HEK293 (cell line): ENCODE measurements around the gene FSTL4.

ENCODE experiments used
- CTCF ChIA-PET: fragments of 350-600 bp; formaldehyde crosslinking; extraction: SDS; loops from one replicate; lab custom pipeline; 2021; ENCODE audit warnings: antibody characterized with exemption; lab: Yijun Ruan, JAX
- POLR2A ChIA-PET: fragments of 300-600 bp; formaldehyde crosslinking; extraction: SDS; loops from one replicate; lab custom pipeline; 2020; ENCODE audit warnings: antibody characterized with exemption, inconsistent platforms; lab: Yijun Ruan, JAX
- H3K27ac ChIP-seq: fragments of 200-500 bp; sonication (Bioruptor generic); 2 replicates; pipeline ENCODE4 v1.5.1; 2014; ENCODE audit warnings: low read depth, low read length, control low read depth, inconsistent platforms; ENCODE audit errors: extremely low read depth
- H3K36me3 ChIP-seq, 2 experiments: fragments of 200-500 bp in 1 of 2; sonication (Bioruptor generic) in 1 of 2; 1 replicate in 1 of 2; 2 replicates in 1 of 2; pipeline ENCODE4 v1.5.1; 2014 to 2017; ENCODE audit warnings: inconsistent platforms in 2 of 2, low read length in 2 of 2; ENCODE audit not compliant: control insufficient read depth in 2 of 2, insufficient read depth in 1 of 2
- H3K4me1 ChIP-seq: fragments of 200-500 bp; sonication (Bioruptor generic); 2 replicates; pipeline ENCODE4 v1.5.1; 2014; ENCODE audit warnings: mild to moderate bottlenecking, low read length, inconsistent platforms; ENCODE audit not compliant: control insufficient read depth, insufficient read depth
- H3K4me3 ChIP-seq: 2 replicates; pipeline ENCODE4 v1.5.1; 2011; ENCODE audit warnings: low read depth, mild to moderate bottlenecking, control low read depth, low read length, moderate library complexity
- H3K9me3 ChIP-seq: fragments of 200-500 bp; sonication (Bioruptor generic); 2 replicates; pipeline ENCODE4 v1.5.1; 2014; ENCODE audit warnings: low read depth, low read length, inconsistent platforms; ENCODE audit not compliant: control insufficient read depth, insufficient read depth
- ELK4 ChIP-seq: IDR thresholded peaks from 2 replicates; pipeline ENCODE4 v1.6.1; 2011; ENCODE audit warnings: mild to moderate bottlenecking, low read depth, low read length, borderline replicate concordance
- GLI2 ChIP-seq: fragments of 450-650 bp; formaldehyde crosslinking; IDR thresholded peaks from 2 replicates; pipeline ENCODE4; 2017; ENCODE audit warnings: missing biosample characterization, missing genetic modification characterization, low read depth, borderline replicate concordance
- IKZF3 ChIP-seq: fragments of 450-650 bp; IDR thresholded peaks from 2 replicates; pipeline ENCODE4 v1.5.0; 2018; ENCODE audit warnings: missing biosample characterization, mild to moderate bottlenecking, missing genetic modification characterization, moderate library complexity
- INSM2 ChIP-seq: fragments of 450-650 bp; formaldehyde crosslinking; IDR thresholded peaks from 2 replicates; pipeline ENCODE4 v1.5.1; 2016; ENCODE audit warnings: missing biosample characterization, missing genetic modification characterization
- KLF16 ChIP-seq: fragments of 450-650 bp; formaldehyde crosslinking; IDR thresholded peaks from 2 replicates; pipeline ENCODE4 v1.5.1; 2017; ENCODE audit warnings: missing biosample characterization, missing genetic modification characterization
- SP3 ChIP-seq: fragments of 450-650 bp; formaldehyde crosslinking; IDR thresholded peaks from 2 replicates; pipeline ENCODE4 v1.5.1; 2016; ENCODE audit warnings: missing biosample characterization, missing genetic modification characterization
- ZBTB17 ChIP-seq: fragments of 450-650 bp; formaldehyde crosslinking; IDR thresholded peaks from 2 replicates; pipeline ENCODE4 v1.5.1; 2016; ENCODE audit warnings: missing biosample characterization, missing genetic modification characterization
- ZBTB49 ChIP-seq: fragments of 450-650 bp; formaldehyde crosslinking; IDR thresholded peaks from 2 replicates; pipeline ENCODE4 v1.5.1; 2016; ENCODE audit warnings: missing biosample characterization, missing genetic modification characterization, low read depth
- ZBTB6 ChIP-seq: fragments of 450-650 bp; formaldehyde crosslinking; IDR thresholded peaks from 2 replicates; pipeline ENCODE4 v1.5.1; 2017; ENCODE audit warnings: missing biosample characterization, missing genetic modification characterization
- ZBTB8A ChIP-seq: fragments of 450-650 bp; formaldehyde crosslinking; IDR thresholded peaks from 2 replicates; pipeline ENCODE4 v1.5.1; 2016; ENCODE audit warnings: missing biosample characterization, missing genetic modification characterization
- ZFHX2 ChIP-seq: fragments of 450-650 bp; formaldehyde crosslinking; conservative IDR thresholded peaks from 2 replicates; pipeline ENCODE4 v1.5.1; 2016; ENCODE audit warnings: missing biosample characterization, missing genetic modification characterization
- ZFP41 ChIP-seq: fragments of 450-650 bp; formaldehyde crosslinking; IDR thresholded peaks from 2 replicates; pipeline ENCODE4 v1.5.1; 2016; ENCODE audit warnings: missing biosample characterization, missing genetic modification characterization, borderline replicate concordance
- ZNF19 ChIP-seq: fragments of 450-650 bp; formaldehyde crosslinking; IDR thresholded peaks from 2 replicates; pipeline ENCODE4; 2016; ENCODE audit warnings: missing biosample characterization, missing genetic modification characterization, low read depth
- ZNF221 ChIP-seq: fragments of 450-650 bp; formaldehyde crosslinking; IDR thresholded peaks from 2 replicates; pipeline ENCODE4 v1.5.1; 2017; ENCODE audit warnings: missing biosample characterization, missing genetic modification characterization, borderline replicate concordance
- ZNF324 ChIP-seq: fragments of 450-650 bp; formaldehyde crosslinking; IDR thresholded peaks from 2 replicates; pipeline ENCODE4 v1.5.1; 2016; ENCODE audit warnings: missing biosample characterization, missing genetic modification characterization
- ZNF398 ChIP-seq: fragments of 450-650 bp; formaldehyde crosslinking; IDR thresholded peaks from 2 replicates; pipeline ENCODE4 v1.5.1; 2017; ENCODE audit warnings: missing biosample characterization, missing genetic modification characterization
- ZNF585B ChIP-seq: fragments of 450-650 bp; formaldehyde crosslinking; IDR thresholded peaks from 2 replicates; pipeline ENCODE4 v1.5.1; 2016; ENCODE audit warnings: missing biosample characterization, missing genetic modification characterization
- ZNF776 ChIP-seq: fragments of 450-650 bp; formaldehyde crosslinking; IDR thresholded peaks from 2 replicates; pipeline ENCODE4 v1.5.0; 2017; ENCODE audit warnings: missing biosample characterization, missing genetic modification characterization, borderline replicate concordance
- ZSCAN30 ChIP-seq: fragments of 450-650 bp; IDR thresholded peaks from 2 replicates; pipeline ENCODE4 v1.5.1; 2018; ENCODE audit warnings: missing biosample characterization, mild to moderate bottlenecking, missing genetic modification characterization, moderate library complexity

The FSTL4 gene

GRCh38 chr5:133390416-133391353, 221.7 kb downstream of the FSTL4 start (continued):
- no peak for TF ChIP-seq ZNF221 (tag by site-specific recombination)
- no peak for TF ChIP-seq ZNF19 (tag by site-specific recombination)

GRCh38 chr5:133389066-133389590, 223.2 kb downstream of the FSTL4 start:
- Histone ChIP-seq H3K27ac (no peak overlapping the region), H3K9me3 (no peaks in the 10 kb centered on the region), H3K36me3 (no peaks in the 10 kb centered on the region)
- ChIA-PET CTCF (interaction anchor here (1.1 to 1.5 kb wide), 2 partner anchors 34 to 73 kb away, joined by 3 read pairs; no protein-coding TSS in a partner anchor), POLR2A (no interaction called here)
- no peak for TF ChIP-seq ZBTB17 (tag by site-specific recombination)
- TF ChIP-seq SP3 (tag by site-specific recombination), result no peak
- TF ChIP-seq IKZF3 (tag by site-specific recombination), result no peak
- TF ChIP-seq ZBTB8A (tag by site-specific recombination), result no peak
- no peak for TF ChIP-seq ZNF776 (tag by site-specific recombination)
- no peak for TF ChIP-seq ZNF324 (tag by site-specific recombination)
- TF ChIP-seq ZBTB49, result no peak
- no peak for TF ChIP-seq ZBTB6 (tag by site-specific recombination)
- no peak for TF ChIP-seq ZFHX2
- no peak for TF ChIP-seq ZNF585B
- no peak for TF ChIP-seq ZFP41 (tag by site-specific recombination)
- no peak for TF ChIP-seq INSM2 (tag by site-specific recombination)
- TF ChIP-seq ELK4, result no peak
- no peak for TF ChIP-seq GLI2
- TF ChIP-seq, all 188 proteins: peak for 0
- Histone ChIP-seq H3K4me1 (no peaks in the 10 kb centered on the region), H3K4me3 (no peak overlapping the region)

GRCh38 chr5:133387621-133388020, 224.7 kb downstream of the FSTL4 start:
- Histone ChIP-seq H3K36me3 (no peaks in the 10 kb centered on the region), H3K4me1 (no peaks in the 10 kb centered on the region), H3K4me3 (no peak overlapping the region)
- no peak for TF ChIP-seq ZNF221 (tag by site-specific recombination)
- no peak for TF ChIP-seq ZBTB49
- TF ChIP-seq ZSCAN30 (tag by site-specific recombination), result no peak
- TF ChIP-seq KLF16 (tag by site-specific recombination), result no peak
- TF ChIP-seq ZNF398 (tag by site-specific recombination), result no peak
- TF ChIP-seq, all 188 proteins: peak for 0
- CTCF ChIA-PET, result no interaction called here
- POLR2A ChIA-PET, result no interaction called here
- no peak overlapping the region for H3K27ac ChIP-seq
- no peaks in the 10 kb centered on the region for H3K9me3 ChIP-seq
